Activated T-cell treated with anti-CD3 and anti-CD28 coated beads, Interleukin-2, amount 50 U/mL, for 48 hours (primary cell): ENCODE measurements around the gene CHML.

Experiments
- DNase-seq, 2 experiments: peaks; one replicate each; pipeline ENCODE4 v3.0.0-alpha.2; 2020

Gene CHML

DNA sequence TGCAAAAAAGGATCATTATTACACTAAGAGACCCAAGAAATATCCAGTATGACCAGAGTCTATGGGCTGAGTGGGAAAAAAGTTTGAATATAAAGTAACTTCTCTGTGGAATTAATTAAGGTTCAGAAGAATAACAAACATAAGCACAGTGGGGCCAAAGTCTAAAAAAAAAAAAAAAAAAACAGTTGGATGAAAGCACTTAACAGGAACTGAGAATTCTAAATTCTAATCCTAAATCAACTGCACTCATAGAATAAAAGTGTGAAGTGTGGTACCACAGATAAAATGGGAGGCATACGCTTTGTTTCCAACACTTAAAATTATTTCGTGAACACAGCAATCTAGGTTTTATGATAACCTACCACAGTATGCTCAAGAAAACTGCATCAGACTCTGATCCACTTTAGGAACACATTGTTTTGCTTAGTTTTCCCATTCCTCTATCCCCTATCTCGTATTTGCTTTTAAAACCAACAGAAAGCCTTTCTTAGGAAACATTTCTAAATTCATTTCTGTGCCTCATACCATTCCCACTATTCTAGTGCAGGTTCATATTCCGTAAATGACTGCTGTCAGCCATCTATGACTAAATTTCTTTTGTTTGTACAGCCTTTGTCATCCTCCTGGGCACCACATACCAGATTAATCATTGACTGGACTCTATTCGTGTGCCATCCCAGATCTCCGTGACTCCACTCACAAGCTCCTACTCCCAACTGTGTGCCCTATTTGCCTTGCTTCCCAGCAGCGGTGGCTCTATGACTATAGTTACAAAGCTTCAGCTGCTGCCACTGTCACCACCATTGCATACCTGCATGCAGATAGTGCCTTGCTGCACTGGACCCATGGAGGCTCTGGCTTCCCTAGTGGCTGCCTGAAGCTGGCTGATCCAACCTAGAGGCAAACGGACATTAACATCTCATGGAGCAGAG lies 24.9 kb downstream of the CHML start:
- DNase-seq: no peak

DNA sequence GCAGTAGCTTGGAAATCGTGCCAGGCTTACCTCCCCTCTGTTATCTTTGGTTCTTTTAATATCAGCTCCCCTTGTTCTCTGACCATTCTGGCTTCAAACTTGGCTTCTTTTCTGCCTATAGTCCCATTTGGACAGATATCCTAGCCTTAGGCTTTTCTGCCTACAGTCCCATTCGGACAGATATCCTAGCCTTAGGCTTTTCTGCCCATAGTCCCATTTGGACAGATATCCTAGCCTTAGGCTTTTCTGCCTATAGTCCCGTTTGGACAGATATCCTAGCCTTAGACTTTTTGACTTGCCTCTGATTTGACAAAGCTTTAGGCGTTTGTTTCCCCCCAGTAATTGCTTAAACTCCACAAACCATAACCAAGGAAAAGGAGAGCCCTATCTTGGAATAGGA lies 25.6 kb downstream of the CHML start:
- no peak for DNase-seq

DNA sequence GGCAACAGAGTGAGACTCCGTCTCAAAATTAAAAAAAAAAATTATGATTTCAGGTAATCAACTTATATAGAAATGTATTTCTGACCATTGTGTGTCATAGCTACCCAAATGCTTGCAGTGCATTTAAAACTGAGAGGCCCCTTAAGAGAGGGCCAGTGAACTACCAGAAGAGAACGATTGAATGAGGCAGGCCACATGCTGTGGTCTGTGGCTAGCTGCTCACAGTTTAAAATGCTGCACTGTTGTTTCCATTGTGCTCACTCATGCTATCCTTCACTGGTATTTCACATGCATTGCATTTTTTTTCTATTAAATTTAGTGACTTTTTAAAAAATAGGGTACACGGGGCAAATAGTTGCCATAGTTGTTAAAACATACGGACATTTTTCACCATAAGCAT lies 26.0 kb downstream of the CHML start:
- no peak for DNase-seq

DNA sequence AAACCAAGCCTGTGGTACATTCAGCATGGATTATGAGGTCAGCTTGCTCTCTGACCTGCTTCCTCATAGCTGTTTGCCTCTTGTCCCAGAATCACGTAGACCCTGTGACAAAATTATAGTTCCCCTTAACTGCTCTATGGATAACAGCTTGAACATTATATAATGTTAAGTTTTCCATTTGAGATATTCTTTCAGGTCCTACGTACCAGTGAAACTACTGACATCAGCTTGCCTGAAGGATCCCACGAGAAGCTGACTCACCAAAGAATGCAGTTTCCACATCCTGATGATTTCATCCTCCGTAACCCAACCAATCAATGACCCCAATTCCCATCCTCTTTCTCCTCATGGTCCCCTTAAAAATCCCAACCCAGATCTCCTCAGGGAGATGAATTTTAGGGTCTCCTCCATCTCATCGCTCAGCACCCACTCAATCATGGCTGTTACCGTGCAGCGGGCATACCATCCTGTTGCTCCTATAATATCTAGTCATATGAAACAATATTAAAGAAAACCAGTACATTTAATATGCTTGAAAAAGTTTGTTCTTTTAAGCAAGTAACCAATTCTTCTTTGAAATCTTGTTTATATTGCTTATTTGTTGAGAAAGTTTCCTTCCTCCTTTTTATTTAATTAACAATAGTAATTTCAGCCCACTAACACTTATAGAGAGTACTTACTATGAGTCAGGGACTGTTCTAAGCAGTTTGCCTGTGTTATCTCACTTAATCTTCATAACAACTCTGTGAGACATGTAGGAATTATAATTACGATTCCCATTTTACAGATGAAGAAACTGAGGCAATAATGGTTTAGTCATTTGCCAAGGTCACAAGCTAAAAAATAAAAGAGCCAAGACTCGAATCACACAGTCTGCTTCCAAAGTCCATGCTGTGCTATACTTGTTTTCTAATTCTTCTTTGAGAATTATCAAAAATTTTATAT lies 27.4 kb downstream of the CHML start:
- DNase-seq: no peak

DNA sequence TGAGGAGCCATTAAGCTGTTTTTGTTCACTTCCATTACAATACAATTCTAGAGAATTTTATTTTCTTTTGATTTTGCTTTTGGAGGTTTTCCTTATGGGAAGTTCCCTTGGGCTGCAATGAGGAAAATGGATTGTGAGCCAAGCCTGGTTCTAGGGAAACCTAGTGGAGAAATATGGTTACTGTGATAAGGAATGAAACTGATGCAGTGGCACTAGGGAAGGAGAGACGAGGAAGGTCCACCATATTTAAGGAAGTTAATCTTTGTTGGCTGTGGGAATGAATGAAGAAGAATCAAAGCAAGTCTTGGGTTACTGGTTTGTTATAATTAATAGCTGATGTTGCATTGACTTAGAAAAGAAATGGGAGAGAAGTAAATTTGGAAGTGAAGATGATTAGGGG lies 28.4 kb downstream of the CHML start:
- DNase-seq: no peak

DNA sequence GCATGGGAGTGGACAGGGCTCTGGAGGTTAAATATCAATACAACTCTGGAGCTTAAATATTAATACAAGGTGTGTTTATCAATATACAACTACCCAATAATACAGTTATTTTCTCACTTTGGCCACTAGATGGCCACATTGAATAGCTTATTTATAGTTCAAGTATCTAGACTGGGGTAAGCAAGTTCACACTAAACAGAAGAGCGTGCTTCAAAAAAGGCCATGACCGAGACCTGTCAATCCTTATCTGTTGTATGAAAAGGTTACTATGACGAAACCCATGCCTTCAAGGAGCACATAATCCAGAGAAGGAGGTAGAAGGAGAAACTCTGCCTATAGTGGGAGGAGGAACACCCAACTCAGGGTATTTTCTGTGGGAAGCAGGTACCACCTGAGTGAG lies 29.1 kb downstream of the CHML start:
- no peak for DNase-seq

DNA sequence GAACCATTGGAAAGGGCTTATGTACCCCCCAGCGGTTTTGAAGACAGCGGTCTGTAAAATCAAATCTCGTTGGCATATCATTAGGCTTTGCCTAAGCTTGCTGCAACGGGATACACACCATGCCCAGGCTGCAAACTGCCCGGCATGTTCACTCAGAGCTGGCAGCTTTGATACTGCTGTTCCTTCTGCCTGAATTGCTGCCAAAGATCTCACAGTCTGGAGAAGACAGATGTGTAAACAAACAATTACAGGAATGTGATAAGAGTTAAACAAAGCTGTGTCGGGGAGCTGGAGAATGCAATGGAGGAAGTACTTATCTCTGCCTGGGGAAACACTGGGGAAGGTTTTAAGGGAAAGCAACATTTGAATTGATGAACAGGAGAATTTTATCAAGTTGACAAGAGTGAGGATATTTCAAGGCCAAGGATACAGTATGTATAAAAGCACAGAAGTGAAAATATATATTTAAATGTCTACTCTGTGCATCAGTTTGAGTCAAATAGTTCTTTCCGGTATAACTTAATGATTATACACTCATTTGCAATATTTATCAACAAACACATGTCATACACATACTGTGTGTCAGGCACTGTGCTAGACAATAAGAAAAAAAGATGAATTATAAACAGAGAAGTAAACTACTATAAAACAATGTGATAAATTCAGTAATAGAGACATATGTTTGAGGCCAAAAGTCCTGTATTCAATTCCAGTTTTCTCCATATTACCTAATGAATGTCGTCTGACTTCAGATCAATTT lies 29.9 kb downstream of the CHML start:
- no peak for DNase-seq

DNA sequence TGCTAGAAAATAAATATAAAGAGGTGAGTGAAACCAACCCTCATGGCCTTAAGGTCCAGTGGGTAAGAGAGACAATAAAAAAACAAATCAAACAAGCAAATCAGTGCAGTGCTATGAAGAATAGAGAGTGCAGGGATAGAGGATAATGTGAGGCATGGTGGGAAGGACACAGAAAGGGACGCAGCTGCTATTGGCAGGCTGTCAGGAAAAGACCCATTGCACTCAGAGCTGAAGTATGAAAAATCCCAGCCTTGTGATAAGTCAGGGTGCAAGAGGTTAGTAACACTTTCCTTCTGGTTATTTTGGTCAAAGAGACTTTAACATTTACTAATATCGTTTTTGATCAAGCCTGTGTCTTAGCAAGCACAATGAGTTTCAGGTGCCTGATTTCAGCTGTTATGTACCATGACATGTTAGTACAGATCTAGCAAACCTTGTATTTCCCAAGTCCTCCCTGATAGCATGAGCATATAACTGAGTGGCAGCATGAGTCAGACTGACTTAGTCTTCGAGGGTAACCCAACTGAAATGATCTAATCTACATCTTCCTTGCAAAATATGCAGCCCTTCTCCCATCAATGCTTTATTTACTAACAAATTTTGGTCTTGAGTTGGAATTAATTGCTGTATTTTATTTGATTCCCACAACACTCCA lies 31.7 kb downstream of the CHML start:
- no peak for DNase-seq

DNA sequence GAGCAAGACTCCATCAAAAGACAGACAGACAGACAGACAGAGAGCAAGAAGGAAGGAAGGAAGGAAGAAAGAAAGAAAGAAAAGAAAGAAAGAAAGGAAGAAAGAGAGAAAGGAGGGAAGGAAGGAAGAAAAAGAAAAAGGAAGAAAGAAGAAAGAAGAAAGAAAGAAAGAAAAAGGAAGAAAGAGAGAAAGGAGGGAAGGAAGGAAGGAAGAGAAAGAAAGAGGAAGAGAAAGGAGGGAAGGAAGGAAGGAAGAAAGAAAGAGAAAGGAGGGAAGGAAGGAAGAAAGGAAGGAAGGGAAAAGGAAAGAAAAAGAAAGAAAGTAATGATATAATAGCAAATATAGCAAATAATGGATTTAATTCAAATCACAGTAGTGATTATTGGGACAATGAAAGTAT lies 32.7 kb downstream of the CHML start:
- DNase-seq: no peak

DNA sequence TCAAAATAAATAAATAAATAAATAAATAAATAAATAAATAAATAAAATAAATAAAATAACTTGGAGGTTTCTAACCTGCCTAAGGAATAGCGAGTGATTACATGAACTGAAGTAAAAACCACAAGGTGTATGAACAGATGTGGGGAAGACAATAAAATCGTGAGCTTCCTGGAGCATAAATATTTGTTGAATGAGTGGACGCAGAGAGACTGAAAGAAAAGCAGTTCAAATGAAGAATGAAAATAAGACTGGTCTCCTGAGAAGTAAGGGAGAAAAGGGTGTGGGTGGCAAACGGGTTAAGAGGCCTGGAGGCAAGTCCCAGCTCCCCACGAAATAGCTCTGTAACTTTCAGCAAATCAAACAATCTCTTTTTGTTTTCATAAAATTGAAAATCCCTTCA lies 33.6 kb downstream of the CHML start:
- no peak for DNase-seq

DNA sequence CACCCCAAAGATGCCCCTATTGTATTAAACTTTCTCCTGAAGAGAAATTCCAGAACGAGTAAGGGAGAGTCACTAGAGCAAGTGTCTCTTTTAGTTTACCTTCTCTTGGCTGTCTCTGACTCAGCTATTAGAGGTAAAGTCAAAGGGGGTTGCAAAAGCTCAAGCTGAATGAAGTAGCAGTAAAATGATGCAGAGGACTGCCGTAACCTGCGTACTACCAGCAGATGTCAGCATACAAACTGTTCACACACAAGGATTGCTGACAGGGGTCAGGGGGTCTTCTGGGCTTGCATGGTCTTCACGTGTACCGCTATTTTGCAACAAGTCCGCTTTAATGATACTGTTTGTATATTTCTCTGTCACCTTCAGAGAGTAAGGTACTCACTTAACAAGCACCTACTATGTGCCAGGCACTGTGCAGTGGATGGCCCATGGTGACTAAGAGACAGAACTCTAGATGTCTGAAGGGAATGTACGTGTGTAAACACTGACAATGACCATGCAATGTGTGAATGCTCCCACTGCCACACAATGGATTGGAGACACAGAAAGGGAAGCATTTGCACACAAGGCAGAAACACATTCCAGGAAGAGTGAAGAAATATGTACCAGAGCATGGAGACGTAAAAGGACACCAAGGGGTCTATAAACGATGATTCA lies 34.9 kb downstream of the CHML start:
- DNase-seq: no peak

DNA sequence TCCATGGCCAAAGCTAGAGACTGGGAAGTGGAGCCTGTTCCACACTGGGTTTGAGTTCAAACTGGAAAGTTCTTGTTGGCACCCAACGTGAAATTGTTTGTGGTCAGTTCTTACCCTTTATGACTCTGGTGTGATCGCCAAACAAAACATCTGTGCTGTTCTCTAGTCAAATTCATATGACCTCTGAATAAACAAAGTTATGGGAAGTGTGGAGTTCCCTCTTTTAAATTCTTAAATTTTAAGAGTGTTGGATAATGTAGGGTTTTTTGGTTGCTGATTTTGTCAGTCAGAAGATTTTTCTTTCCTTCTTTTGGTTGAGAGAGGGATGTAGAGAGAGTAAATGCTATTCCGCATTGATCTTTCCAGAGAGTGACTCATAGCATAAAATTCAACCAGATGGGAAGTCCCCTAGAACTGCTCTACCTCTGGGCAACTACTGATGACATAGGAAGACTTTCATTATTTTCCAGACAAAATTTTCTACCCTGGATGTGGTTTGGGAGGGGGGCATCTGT lies 36.4 kb downstream of the CHML start:
- DNase-seq: no peak

DNA sequence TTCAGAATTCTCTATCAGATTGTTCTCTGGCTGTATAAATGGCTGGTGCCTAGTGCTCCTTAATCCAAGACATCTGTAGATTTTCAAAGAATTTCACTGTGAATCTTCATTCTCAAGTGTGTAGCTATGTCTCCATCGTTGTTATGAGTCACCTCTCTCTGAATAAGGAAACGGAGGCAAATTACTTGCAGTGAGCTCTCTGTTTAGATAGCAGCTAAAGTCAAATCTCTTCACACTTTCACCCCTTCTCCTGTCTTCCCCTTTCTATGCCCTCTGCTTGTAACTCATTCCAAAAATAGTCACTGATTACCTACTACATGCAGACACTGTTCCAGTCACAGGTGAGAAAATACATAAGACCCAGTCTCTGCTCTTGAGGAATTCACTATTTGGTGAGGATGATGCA lies 39.7 kb downstream of the CHML start:
- DNase-seq: no peak

DNA sequence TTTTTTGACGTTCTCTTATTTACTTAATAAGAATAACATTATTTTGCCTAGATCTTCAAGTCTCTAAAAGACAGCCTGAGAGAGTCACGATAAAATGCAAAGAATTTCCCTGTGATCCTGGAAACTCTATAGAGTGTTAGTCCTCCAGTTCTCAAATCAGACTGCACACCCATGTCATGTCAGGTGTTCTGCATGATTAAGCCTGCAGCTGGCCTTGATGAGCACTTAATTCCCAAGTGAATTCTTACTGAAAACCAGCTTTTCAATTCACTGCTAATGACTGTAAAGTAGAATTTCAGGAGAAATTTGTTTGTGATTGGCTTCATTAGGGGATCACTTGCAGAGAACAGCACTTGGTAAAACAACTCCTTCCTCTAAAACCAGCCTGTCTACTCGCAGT lies 41.9 kb downstream of the CHML start:
- DNase-seq: no peak

DNA sequence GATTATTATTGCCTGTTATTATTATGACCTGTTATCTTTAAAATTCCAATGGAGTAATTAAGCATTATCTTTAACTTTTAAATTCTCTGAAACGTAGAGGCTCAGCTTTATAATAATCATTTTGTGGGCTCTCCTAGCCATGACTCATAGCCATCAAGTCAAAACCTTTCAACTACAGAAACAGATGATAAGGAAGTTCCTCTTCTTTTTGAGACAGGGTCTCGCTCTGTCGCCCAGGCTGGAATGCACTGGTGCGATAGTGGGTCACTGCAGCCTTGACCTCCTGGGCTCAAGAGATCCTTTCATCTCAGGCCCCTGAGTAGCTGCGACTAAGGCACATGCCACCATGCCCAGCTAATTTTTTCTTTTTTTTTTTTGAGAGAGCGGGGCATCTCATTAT lies 43.5 kb downstream of the CHML start:
- no peak for DNase-seq

DNA sequence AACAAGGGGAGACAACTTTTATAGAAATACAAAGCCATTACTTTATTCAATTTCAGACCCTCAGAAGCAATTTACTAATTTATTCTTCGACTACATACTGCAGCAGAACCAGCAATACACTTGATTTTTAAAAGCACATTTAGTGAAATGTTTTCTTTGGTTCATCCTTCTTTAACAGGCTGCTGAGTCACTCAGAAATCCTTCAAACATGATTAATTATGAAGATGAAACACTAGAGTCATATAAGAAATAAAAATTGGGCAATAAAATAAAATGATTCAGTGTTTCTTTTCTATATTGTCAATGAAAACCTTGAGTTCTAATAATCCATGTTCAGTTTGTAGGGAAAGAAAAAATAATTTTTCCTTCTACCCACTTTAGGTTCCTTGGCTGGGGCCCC lies 47.0 kb downstream of the CHML start:
- DNase-seq: no peak

DNA sequence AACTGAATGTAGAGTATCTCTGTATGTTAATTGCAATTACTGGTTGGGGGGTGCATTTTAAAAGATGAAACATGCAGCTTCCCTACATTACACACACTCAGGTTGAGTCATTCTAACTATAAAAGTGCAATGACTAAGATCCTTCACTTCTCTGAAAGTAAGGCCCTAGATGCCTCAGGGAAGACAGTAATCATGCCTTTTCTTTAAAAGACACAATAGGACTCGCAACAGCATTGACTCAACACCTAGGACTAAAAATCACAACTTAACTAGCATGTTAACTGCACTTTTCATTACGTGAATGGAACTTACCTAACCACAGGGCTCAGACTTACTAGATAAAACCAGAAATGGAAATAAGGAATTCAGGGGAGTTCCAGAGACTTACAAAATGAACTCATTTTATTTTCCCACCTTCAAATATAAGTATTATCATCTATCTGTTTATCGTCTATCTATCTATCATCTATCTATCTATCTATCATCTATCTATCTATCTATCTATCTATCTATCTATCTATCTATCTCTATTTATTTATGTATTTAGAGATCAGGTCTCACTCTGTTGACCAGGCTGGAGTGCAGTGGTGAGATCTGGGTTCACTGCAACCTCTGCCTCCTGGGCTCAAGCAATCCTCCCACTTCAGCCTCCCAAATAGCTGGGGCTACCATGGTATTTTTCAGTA lies 47.8 kb downstream of the CHML start:
- no peak for DNase-seq

DNA sequence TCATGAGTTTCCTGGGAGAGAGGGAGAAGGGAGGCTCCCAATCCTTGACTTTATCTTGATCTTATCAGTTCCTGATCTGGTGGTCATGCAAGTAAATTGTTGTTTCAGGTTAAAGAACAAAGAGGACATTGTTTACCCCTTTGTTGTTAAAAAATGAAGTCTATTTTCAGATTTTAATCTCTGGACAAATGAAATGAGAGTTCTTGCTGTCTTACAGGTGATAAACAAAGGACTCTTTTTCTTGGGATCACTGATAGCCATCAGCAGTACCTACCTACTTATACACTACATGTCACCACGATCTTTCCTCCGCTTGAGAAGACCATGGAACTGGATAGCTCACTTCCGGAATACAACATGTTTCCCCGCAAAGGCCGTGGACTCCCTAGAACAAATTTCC lies 48.4 kb downstream of the CHML start:
- DNase-seq: no peak

DNA sequence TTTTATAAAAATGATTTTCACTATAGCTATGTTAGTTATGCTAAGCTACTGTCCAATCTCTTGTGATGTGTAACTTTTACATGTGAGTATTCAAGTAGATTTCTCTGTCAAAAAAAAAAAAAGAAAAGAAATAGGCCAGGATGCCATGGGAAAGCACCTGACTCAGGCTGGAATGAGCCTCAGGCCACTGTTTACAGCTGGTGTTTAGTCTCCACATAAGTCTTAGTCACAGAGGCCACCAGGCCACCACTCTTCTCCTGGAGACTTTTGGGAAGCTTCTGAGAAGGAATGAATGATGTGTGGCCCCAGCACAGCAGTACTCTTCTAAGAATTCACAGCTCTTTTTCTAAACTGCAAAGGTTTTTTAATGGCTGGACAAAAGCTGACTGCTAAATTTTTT lies 48.9 kb downstream of the CHML start:
- DNase-seq: no peak

DNA sequence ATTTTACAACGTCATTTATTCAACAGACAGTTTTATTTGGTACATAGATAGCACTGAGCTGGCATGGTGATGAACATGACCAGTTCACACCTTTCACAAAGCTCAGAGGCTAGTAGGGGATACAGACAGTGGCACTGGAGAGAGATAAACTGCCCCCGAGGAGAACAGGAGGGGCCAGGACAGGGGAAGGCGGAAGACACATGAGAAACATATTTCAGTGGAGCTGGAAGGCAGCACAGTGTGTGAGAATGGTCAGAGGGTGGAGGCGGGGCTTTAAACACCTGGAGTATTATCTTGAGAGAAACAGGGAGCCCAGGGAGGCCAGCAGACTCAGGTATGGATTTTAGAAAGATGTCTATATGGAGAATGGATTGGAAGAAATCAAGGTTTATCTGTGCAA lies 49.5 kb downstream of the CHML start:
- DNase-seq: no peak
